Mesendoderm (in vitro differentiated cells): ENCODE measurements around the gene C1QTNF12.
A peak's percentile ranks its signal among the peaks of the same experiment; 100 is the strongest.

ENCODE experiments used
- DNase-seq: peaks from one replicate; pipeline ENCODE4 v3.0.0; 2013
- H2AK5ac ChIP-seq: 2 replicates; pipeline ENCODE4 v1.6.1; 2013; ENCODE audit warnings: low read length, inconsistent platforms
- H2BK120ac ChIP-seq: 2 replicates; pipeline ENCODE4 v1.6.1; 2013; ENCODE audit warnings: low read depth, mild to moderate bottlenecking, low read length, moderate library complexity, mixed read lengths
- H2BK15ac ChIP-seq: replicated peaks from 2 replicates; pipeline ENCODE4 v1.6.1; 2013; ENCODE audit warnings: low read depth, mild to moderate bottlenecking, moderate library complexity
- H2BK5ac ChIP-seq: 2 replicates; pipeline ENCODE4 v1.6.1; 2013; ENCODE audit warnings: low read length, inconsistent platforms
- H3K18ac ChIP-seq: 2 replicates; pipeline ENCODE4 v1.6.1; 2013; ENCODE audit warnings: mild to moderate bottlenecking, low read length, mixed read lengths
- H3K23ac ChIP-seq: one replicate; pipeline ENCODE4 v1.6.1; 2013; ENCODE audit warnings: low read length
- H3K27ac ChIP-seq: 2 replicates; pipeline ENCODE4 v1.5.1; 2013; ENCODE audit warnings: low read depth, mild to moderate bottlenecking, inconsistent platforms, low read length, moderate library complexity
- H3K27me3 ChIP-seq: 2 replicates; pipeline ENCODE4 v1.6.1; 2013; ENCODE audit warnings: low read length, control low read depth, mild to moderate bottlenecking, inconsistent platforms; ENCODE audit not compliant: insufficient read depth, poor library complexity
- H3K36me3 ChIP-seq: 2 replicates; pipeline ENCODE4 v1.6.1; 2013; ENCODE audit warnings: low read length, inconsistent platforms; ENCODE audit not compliant: control insufficient read depth, insufficient read depth
- H3K4ac ChIP-seq: one replicate; pipeline ENCODE4 v1.6.1; 2013; ENCODE audit warnings: low read depth, mild to moderate bottlenecking, low read length, moderate library complexity
- H3K4me1 ChIP-seq: 2 replicates; pipeline ENCODE4 v1.6.1; 2013; ENCODE audit warnings: low read depth, low read length, inconsistent platforms; ENCODE audit not compliant: control insufficient read depth
- H3K4me2 ChIP-seq: 2 replicates; pipeline ENCODE4 v1.6.1; 2013; ENCODE audit warnings: low read length
- H3K4me3 ChIP-seq: 2 replicates; pipeline ENCODE4 v1.5.1; 2013; ENCODE audit warnings: mild to moderate bottlenecking, low read length
- H3K56ac ChIP-seq: one replicate; pipeline ENCODE4 v1.6.1; 2013; ENCODE audit warnings: low read length
- H3K79me1 ChIP-seq: 2 replicates; pipeline ENCODE4 v1.6.1; 2013; ENCODE audit warnings: low read length, inconsistent platforms
- H3K79me2 ChIP-seq: 2 replicates; pipeline ENCODE4 v1.6.1; 2013; ENCODE audit warnings: mild to moderate bottlenecking, low read length; ENCODE audit not compliant: control insufficient read depth, insufficient read depth
- H3K9ac ChIP-seq: 2 replicates; pipeline ENCODE4 v1.6.1; 2013; ENCODE audit warnings: low read length, inconsistent platforms
- H4K5ac ChIP-seq: one replicate; pipeline ENCODE4 v1.6.1; 2013; ENCODE audit warnings: low read length
- H4K8ac ChIP-seq: one replicate; pipeline ENCODE4 v1.6.1; 2013; ENCODE audit warnings: low read depth, mild to moderate bottlenecking, control low read depth, low read length, moderate library complexity
- WGBS: extraction: QIAGEN DNeasy Blood & Tissue Kit; methylation state at CpG from one replicate; pipeline ENCODE4 v1.1.7; 2013; ENCODE audit warnings: low lambda C conversion rate, missing lambda C conversion rate; ENCODE audit not compliant: insufficient coverage; ENCODE audit errors: extremely low coverage; 5-methylcytosine and 5-hydroxymethylcytosine counted together

The C1QTNF12 gene

DNA sequence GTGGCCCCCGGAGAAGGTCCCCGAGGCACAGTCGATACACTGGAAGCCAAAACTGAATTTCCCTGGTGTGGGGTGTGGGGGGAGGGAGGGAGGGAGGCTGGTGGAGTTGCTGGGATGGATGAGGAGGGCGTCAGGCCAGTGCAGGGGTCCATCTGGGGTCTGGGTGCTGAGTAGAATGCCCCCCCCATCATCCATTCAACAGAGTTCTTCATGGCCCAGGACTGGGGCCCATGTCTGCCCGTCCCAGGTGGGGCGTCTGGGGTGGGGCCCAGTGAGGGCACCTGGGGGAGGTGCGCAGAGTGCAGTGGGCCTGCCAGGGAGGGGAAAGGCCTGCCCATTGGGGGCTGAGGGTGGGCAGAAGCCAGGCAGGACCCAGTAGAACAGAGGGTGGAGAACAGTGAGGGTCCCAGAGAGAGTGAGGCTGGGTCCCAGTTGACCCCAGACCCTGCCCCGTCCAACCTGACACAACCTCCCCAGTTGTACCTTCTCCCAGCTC, 42.0 kb downstream of the C1QTNF12 start:
- H3K27me3 ChIP-seq, result no peaks in the 10 kb centered on the region
- H3K4ac ChIP-seq, result no peak overlapping the region
- H3K23ac ChIP-seq, result no peak overlapping the region
- no peak overlapping the region for H2BK5ac ChIP-seq
- H3K4me2 ChIP-seq, result no peak overlapping the region
- no peak overlapping the region for H3K9ac ChIP-seq
- H3K4me3 ChIP-seq, result no peak overlapping the region
- no peaks in the 10 kb centered on the region for H3K36me3 ChIP-seq
- H3K79me1 ChIP-seq, result no peaks in the 10 kb centered on the region
- no peaks in the 10 kb centered on the region for H3K4me1 ChIP-seq
- WGBS, result no CpG with 5 or more reads among the region's 8 CpGs
- no peak overlapping the region for H2BK15ac ChIP-seq
- H4K8ac ChIP-seq, result no peak overlapping the region
- no peak overlapping the region for H2AK5ac ChIP-seq
- DNase-seq, result no peak
- H4K5ac ChIP-seq, result no peak overlapping the region
- H3K79me2 ChIP-seq, result no peaks in the 10 kb centered on the region
- H2BK120ac ChIP-seq, result no peak overlapping the region
- H3K27ac ChIP-seq, result no peak overlapping the region
- no peak overlapping the region for H3K56ac ChIP-seq
- H3K18ac ChIP-seq, result no peak overlapping the region

DNA sequence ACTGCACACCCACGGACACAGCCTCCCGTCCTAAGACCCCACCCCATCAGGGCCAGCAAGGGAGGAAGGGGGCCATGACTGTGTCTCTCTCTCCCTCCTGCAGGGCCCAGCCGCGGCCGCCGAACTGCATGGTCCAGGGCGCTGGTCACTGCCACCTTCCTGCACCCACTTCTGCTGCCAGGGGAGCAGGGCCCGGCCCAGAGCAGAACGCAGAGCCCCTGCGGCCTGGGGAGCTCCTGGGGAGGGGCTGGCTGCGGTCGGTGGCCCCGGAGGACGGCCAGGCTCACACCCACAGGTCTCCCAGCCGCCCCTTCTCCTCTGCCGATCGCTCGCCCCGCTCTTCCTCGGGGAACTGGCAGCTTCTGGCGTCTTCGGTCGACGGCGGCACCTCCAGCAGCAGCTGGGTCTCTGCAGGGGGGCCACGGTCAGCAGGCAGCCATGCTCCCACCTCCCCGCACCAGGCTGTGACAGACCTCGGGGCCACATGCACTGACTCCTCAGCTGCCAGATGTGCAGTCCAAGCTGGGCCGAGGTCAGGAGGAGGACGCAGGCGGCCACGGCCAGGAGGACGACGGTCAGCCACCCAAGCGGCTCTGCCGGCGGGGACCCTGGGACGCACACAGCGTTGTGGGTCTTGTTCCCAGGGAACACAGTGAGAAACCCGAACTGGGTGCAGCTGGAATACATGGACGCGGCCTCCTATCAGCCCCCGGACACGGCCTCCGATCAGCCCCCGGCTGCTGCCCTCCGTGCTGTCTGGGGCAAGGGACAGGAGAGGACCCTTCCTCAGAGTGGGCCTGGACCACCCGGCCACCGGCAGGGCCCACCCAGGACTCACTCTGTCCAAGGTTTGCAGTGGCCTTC, 42.7 kb downstream of the C1QTNF12 start:
- Histone ChIP-seq H3K27me3 (no peaks in the 10 kb centered on the region), H2BK15ac (no peak overlapping the region), H3K4ac (no peak overlapping the region), H2AK5ac (no peak overlapping the region), H3K4me3 (no peak overlapping the region), H3K36me3 (no peaks in the 10 kb centered on the region), H3K4me1 (no peaks in the 10 kb centered on the region), H3K18ac (no peak overlapping the region), H3K9ac (no peak overlapping the region), H4K5ac (no peak overlapping the region), H2BK120ac (no peak overlapping the region), H3K27ac (no peak overlapping the region), H4K8ac (no peak overlapping the region), H3K56ac (no peak overlapping the region), H3K79me2 (no peaks in the 10 kb centered on the region), H3K4me2 (no peak overlapping the region), H2BK5ac (no peak overlapping the region), H3K79me1 (no peaks in the 10 kb centered on the region), H3K23ac (no peak overlapping the region)
- WGBS, result no CpG with 5 or more reads among the region's 49 CpGs
- no peak for DNase-seq

DNA sequence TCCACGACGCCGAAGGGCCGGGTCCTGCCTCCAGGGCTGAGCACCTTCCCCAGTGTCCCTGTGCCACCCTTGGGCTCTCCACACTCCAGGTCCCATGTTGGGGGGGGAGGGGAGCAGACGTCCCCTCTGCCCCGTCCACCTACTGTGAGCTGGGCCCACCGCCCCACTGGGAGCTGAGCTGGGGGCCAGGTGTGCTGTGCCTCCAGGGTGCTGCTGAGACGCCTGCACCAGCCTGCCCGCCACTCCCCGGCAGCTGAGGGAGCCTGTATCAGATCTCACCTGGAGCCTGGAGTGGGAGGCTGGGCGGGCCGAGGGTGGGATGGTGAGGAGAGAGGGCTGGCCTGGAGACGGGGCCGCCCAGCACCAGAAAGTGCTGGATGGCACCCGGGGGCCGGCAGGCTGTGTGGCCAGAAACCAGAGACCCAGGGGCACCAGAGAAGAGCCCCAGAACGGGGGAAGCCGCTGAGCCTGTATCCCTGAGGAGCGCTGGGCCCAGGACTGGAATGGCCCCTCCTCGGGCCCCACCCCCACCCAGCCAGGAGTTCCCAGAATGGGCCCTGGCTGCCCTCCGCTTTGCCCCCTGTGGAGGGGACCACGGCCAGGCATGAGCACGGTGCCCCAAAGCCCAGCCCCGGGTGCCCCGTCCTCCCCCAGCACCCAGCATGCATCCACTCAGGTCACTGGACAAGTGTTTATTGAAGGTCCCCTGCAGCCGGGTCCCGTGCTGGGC, 43.5 kb downstream of the C1QTNF12 start:
- Histone ChIP-seq H3K4me1 (no peaks in the 10 kb centered on the region), H3K18ac (no peak overlapping the region), H2BK120ac (no peak overlapping the region), H3K79me2 (no peaks in the 10 kb centered on the region), H2BK15ac (no peak overlapping the region), H4K8ac (no peak overlapping the region), H3K9ac (no peak overlapping the region), H3K56ac (no peak overlapping the region), H3K4ac (no peak overlapping the region), H2AK5ac (no peak overlapping the region), H3K27me3 (no peaks in the 10 kb centered on the region), H3K36me3 (no peaks in the 10 kb centered on the region), H3K4me3 (no peak overlapping the region), H3K23ac (no peak overlapping the region), H3K27ac (no peak overlapping the region), H3K79me1 (no peaks in the 10 kb centered on the region), H3K4me2 (no peak overlapping the region), H2BK5ac (no peak overlapping the region), H4K5ac (no peak overlapping the region)
- DNase-seq, result no peak
- WGBS, result no CpG with 5 or more reads among the region's 27 CpGs

DNA sequence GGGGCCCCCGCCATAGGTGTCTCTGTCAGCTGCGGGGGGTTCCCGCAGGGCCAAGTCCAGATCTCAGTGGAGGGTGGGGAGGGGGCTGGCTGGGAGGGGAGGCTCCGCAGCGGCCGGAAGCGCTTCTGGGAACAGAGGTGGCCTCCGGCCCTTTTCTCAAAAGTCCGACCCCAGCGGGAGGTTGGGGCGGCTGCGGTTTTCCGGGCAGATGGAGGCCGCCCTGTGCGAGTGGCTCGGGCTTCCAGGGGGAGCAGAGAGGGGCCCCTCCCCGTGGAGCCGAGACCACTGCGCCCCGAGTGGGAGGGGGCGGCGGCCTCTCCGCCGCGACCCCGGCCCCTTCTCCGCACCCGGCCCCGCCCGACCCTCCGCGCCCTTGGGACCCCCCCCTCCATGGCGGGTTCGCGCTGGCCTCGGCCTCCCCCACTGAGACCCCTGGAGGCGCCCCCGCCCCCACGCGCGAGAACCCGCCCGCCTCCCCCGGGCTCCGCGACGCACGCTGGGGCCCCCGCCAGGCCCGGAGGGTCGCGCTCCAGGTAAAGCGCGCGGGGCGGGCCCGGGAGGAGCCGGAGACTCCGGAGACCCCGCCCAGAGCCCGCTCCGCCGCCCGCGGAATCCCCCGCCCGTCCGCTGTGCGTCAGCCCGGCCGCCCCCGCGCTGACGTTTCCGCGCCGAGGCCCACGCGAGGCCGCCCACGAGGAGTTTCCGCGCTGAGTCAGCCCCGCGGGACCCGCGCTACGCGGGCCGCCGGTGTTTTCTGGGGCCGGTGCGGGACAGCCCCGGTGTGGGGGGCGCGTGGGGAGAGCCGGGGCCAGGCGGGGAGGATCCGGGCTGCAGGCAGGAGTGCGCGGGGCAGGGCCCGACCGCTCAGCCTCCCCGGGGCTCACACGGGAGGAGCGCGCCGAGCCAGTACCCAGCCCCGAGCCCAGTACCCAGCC, 45.4 kb downstream of the C1QTNF12 start:
- H4K8ac ChIP-seq, result no peak overlapping the region
- DNase-seq, result peak; percentile 40
- H3K4me3 ChIP-seq, result no peak overlapping the region
- no peak overlapping the region for H2BK5ac ChIP-seq
- no peaks in the 10 kb centered on the region for H3K36me3 ChIP-seq
- no peak overlapping the region for H2BK120ac ChIP-seq
- H3K27ac ChIP-seq, result no peak overlapping the region
- H3K9ac ChIP-seq, result peak overlapping the region; percentile 55
- H3K56ac ChIP-seq, result peak overlapping the region; percentile 56
- H3K18ac ChIP-seq, result peak overlapping the region; percentile 72
- H2BK15ac ChIP-seq, result no peak overlapping the region
- H3K79me2 ChIP-seq, result no peaks in the 10 kb centered on the region
- H3K4me1 ChIP-seq, result no peaks in the 10 kb centered on the region
- WGBS, result no CpG with 5 or more reads among the region's 109 CpGs
- H2AK5ac ChIP-seq, result no peak overlapping the region
- H3K4ac ChIP-seq, result peak overlapping the region; percentile 19
- H3K4me2 ChIP-seq, result peak overlapping the region; percentile 48
- no peak overlapping the region for H3K23ac ChIP-seq
- H3K27me3 ChIP-seq, result no peaks in the 10 kb centered on the region
- H4K5ac ChIP-seq, result no peak overlapping the region
- H3K79me1 ChIP-seq, result no peaks in the 10 kb centered on the region

DNA sequence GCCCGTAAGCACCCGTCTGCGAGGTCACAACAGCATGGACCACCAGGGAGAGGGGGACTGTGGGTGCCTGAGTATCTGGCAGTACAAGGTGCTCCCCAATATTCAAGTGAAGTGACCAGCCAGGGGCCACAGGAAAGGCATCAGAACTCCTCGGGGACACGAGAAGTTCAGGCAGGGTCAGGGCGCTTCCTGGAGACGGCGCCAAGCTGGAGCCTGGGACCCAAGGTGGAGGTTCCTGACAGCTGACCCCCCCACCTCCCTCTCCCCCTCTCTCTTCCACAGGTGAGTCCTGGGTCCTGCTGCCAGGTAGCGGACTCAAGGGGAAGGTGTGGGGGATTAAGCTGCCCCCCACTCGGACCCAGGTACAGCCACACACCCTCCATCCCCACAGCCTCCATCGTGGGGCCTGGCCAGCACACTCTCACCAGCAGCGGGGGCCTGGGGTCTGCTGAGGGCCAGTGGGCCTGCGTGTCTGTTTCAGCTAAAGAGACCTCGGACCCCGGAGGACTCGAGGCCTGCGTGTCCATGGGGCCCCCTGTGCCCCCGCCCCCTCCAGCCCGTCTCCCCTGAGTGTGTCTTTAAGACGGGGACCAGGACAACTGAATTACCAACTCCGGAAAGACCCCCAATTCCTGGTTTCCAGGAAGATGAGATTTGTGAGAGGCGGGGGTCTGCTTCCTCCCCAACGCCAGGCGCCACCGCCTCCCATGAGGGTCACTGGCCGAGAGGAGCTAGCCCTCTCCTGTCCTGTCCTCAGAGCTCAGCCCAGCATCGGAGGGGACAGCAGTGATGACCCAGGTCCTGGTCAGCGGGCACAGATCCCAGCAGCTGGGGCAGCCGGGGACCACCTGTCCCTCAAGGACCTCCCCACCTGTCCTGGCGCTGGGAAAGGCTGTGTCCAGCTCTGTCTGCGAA, 46.3 kb downstream of the C1QTNF12 start:
- H3K9ac ChIP-seq, result no peak overlapping the region
- H2BK15ac ChIP-seq, result no peak overlapping the region
- DNase-seq, result no peak
- H2BK5ac ChIP-seq, result no peak overlapping the region
- H4K5ac ChIP-seq, result no peak overlapping the region
- no peak overlapping the region for H3K56ac ChIP-seq
- H3K18ac ChIP-seq, result peak overlapping the region; percentile 72
- H2AK5ac ChIP-seq, result no peak overlapping the region
- no peaks in the 10 kb centered on the region for H3K36me3 ChIP-seq
- H2BK120ac ChIP-seq, result no peak overlapping the region
- no peak overlapping the region for H4K8ac ChIP-seq
- no peaks in the 10 kb centered on the region for H3K27me3 ChIP-seq
- H3K4me2 ChIP-seq, result no peak overlapping the region
- WGBS, result no CpG with 5 or more reads among the region's 31 CpGs
- H3K27ac ChIP-seq, result no peak overlapping the region
- no peak overlapping the region for H3K4me3 ChIP-seq
- H3K79me1 ChIP-seq, result no peaks in the 10 kb centered on the region
- H3K23ac ChIP-seq, result no peak overlapping the region
- no peaks in the 10 kb centered on the region for H3K4me1 ChIP-seq
- H3K4ac ChIP-seq, result no peak overlapping the region
- no peaks in the 10 kb centered on the region for H3K79me2 ChIP-seq
